ENCODE data around the gene RSPRY1. TPM values are rescaled to one million over a fixed set of nuclear protein-coding genes. Genes with fewer than 3 reads are reported as not detected.
"Not testable (repeated sequence)": the region's sequence is repeated elsewhere in the genome, so short reads cannot be mapped to it uniquely, and the experiment has no call there.

RSPRY1 gene
- total RNA-seq, 2 donors from 2014 or later: 37.2 to 38.6 TPM

DNA sequence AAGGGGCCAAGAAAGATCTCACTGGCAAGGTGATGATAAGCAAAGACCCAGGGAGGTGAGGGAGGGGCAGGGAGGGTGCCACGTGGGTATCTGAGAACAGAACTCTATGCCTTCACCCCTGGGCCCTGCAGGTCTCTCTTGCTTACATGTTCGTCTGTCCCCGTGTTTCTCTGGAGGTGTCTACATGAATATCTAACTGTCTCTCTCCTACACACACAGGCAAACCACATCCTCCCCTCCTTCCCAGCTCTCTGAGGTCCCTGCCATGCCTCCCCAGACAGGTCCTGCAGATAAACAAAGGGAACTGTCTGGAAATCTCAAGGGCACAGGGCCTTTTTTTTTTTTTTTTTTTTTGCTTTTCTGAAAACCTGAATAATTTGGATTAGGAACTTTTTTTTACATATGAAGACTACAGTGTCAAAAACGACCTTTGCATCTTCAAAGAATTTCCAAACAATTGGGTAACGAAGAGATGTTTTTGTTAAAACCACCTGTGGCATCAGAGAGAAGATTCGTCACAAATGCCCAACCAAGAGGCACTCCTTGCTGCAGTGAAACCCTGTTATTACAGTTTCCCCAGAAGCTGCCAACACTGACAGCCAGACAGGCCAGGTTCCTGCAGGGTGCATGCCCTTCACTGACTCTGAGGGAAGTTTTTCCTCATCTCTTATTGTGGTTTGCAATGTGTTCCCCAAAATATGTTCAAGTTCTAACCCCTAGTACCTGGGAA lies 80.6 kb downstream of the RSPRY1 start:
- peak; percentile 60 to 72 for ATAC-seq
- Mint-ChIP-seq H3K36me3 (no peaks in the 10 kb centered on the region), H3K27ac (peak overlapping the region; percentile 60 to 85), H3K9me3 (no peaks in the 10 kb centered on the region)
- no peak for DNase-seq (ENCODE audit: low spot score in 2 of 2)

DNA sequence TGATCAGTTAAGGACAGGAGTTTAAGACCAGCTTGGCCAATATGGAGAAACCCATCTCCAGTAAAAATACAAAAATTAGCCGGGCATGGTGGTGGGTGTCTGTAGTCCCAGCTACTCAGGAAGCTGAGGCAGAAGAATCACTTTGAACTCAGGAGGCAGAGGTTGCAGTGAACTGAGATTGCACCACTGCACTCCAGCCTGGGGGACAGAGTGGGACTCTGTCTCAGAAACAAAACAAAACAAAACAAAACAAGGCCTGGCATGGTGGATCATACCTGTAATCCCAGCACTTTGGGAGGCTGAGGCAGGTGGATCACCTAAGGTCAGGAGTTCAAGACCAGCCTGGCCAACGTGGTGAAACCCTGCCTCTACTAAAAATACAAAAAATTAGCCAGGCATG lies 81.2 kb downstream of the RSPRY1 start:
- not testable (repeated sequence) for ATAC-seq; H3K9me3 Mint-ChIP-seq; H3K36me3 Mint-ChIP-seq; DNase-seq (ENCODE audit: low spot score in 2 of 2)
- peak overlapping the region in 1 of 2 donors; percentile 60 for H3K27ac Mint-ChIP-seq

DNA sequence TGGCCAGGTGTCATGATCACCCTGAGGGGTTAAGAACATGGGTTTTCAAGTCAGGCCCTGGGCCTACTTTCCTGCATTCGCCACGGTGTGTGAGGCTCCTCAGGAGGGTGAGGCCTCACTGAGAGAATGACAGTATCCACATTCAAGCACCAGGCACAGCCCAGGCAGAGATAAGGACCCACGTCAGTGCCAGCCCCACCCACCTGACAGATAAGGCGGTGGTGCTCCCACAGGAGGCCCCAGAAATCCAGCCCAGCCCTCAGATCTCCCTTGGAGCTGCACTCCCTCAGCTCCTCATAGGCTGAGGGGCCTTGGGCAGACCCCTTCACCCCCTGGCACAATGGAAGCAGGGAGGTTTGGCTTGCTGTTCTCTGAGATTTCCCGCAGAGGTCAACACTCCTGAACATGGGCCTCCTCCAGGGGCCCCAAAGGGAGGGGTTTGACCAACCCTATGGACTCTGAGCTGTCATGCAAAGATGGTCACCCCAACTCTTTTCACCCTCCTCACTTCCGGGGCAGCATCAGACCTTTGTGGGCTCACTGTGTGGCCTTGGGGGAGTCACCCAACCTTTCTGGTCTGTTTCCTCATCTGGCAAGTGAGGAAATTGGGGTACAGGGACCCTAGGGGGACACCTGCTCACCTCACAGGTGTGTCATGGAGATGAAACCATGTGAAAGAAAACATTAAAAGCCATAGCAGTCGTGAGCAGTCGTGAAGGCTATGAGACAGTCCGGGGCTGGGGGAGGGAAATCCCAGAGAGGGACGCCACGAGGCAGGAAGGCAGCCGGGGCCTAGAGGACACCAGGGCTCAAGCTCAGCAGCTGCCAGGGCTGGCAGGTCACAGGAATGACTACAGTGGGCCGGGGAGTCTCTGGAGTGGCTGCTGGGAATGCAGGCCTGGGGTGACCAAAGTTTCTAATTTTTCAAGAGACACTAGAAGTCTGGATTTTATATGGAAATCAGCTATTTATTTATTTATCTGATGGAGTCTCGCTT lies 83.0 kb downstream of the RSPRY1 start:
- Mint-ChIP-seq H3K9me3 (no peaks in the 10 kb centered on the region), H3K36me3 (no peaks in the 10 kb centered on the region), H3K27ac (peak overlapping the region in 1 of 2 donors; percentile 71)
- ATAC-seq (peak in 1 of 2 donors; percentile 28), DNase-seq (ENCODE audit: low spot score in 2 of 2) (no peak)

GRCh38 chr16:57270221-57271062 lies 84.3 kb downstream of the RSPRY1 start:
- ATAC-seq (no peak), DNase-seq (ENCODE audit: low spot score in 2 of 2) (no peak)
- Mint-ChIP-seq H3K27ac (no peak overlapping the region), H3K9me3 (no peaks in the 10 kb centered on the region), H3K36me3 (no peaks in the 10 kb centered on the region)

DNA sequence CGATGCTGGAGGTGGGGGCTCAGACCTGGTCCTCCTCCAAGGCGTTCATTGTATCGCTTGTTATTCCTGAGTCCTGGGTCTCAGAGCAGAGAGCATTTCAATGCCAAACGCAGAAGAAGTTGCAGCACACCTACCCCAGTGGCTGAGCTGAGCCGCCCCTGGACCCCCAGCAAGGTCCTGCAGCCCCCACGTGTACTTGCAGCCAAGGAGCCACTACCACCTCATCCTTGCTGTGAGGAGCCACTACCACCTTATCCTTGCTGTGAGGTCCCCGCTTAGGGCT lies 84.9 kb downstream of the RSPRY1 start:
- Mint-ChIP-seq H3K36me3 (no peaks in the 10 kb centered on the region), H3K27ac (no peak overlapping the region), H3K9me3 (no peaks in the 10 kb centered on the region)
- ATAC-seq: no peak
- no peak for DNase-seq (ENCODE audit: low spot score in 2 of 2)

GRCh38 chr16:57271867-57272495 lies 85.9 kb downstream of the RSPRY1 start:
- H3K27ac Mint-ChIP-seq: peak overlapping the region; percentile 62 to 63
- no peak for ATAC-seq
- no peak for DNase-seq (ENCODE audit: low spot score in 2 of 2)
- H3K36me3 Mint-ChIP-seq: no peaks in the 10 kb centered on the region
- H3K9me3 Mint-ChIP-seq: no peaks in the 10 kb centered on the region

DNA sequence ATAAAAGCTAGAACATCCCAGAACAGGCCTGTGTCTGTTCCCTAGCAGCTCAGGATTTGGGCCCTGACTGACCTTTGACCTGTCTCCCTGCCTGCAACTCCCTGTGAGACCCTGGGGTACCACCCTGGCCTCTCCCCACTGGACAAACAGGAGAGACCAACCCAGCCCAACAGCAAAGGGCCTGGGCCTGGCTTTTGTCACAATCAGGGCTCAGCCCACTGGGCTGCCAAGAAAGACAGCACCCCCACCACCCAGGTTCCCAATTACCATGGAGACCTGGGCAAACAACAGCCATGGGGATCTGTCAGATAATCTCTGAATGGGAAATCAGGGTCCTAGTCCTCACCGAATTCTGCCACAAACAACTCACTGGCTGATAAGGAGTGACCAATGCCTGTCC lies 87.2 kb downstream of the RSPRY1 start:
- H3K9me3 Mint-ChIP-seq: no peaks in the 10 kb centered on the region
- no peak for ATAC-seq
- DNase-seq (ENCODE audit: low spot score in 2 of 2): no peak
- H3K27ac Mint-ChIP-seq: no peak overlapping the region
- no peaks in the 10 kb centered on the region for H3K36me3 Mint-ChIP-seq

GRCh38 chr16:57273826-57274225 lies 87.7 kb downstream of the RSPRY1 start:
- ATAC-seq: no peak
- H3K36me3 Mint-ChIP-seq: no peaks in the 10 kb centered on the region
- H3K27ac Mint-ChIP-seq: no peak overlapping the region
- H3K9me3 Mint-ChIP-seq: no peaks in the 10 kb centered on the region
- DNase-seq (ENCODE audit: low spot score in 2 of 2): no peak

GRCh38 chr16:57275946-57276345 lies 89.8 kb downstream of the RSPRY1 start:
- not testable (repeated sequence) for ATAC-seq, H3K36me3 Mint-ChIP-seq
- peak overlapping the region in 1 of 2 donors; percentile 13 for H3K27ac Mint-ChIP-seq

DNA sequence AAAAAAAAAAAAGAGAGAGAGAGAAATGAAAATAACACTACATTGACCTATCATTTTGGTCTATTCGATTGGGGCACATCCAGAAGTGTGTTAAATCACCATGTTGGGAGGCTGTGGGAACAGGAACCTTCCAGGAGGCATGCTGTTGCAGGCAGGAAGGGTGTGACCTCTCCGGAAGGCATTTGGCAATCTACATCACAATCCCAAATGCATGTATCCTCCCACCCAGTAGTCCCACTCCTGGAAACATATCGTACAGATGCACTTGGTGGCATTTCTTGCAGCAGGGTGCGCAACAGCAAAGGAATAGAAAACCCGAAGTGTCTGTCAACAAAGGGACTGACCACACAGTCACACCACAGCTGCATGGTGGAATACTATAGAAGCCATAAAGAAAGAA lies 90.5 kb downstream of the RSPRY1 start:
- no peak for ATAC-seq
- no peak for DNase-seq (ENCODE audit: low spot score in 2 of 2)
- Mint-ChIP-seq H3K36me3 (no peaks in the 10 kb centered on the region), H3K9me3 (no peaks in the 10 kb centered on the region), H3K27ac (peak overlapping the region in 1 of 2 donors; percentile 82)

More at GRCh38 chr16:57275946-57276345, 89.8 kb downstream of the RSPRY1 start:
- DNase-seq (ENCODE audit: low spot score in 2 of 2); H3K9me3 Mint-ChIP-seq: not testable (repeated sequence)

GRCh38 chr16:57277586-57277985 lies 91.5 kb downstream of the RSPRY1 start:
- no peaks in the 10 kb centered on the region for H3K36me3 Mint-ChIP-seq
- H3K27ac Mint-ChIP-seq: peak overlapping the region in 1 of 2 donors; percentile 82
- no peaks in the 10 kb centered on the region for H3K9me3 Mint-ChIP-seq
- peak; percentile 39 to 73 for DNase-seq (ENCODE audit: low spot score in 2 of 2)
- peak; percentile 92 to 99 for ATAC-seq

DNA sequence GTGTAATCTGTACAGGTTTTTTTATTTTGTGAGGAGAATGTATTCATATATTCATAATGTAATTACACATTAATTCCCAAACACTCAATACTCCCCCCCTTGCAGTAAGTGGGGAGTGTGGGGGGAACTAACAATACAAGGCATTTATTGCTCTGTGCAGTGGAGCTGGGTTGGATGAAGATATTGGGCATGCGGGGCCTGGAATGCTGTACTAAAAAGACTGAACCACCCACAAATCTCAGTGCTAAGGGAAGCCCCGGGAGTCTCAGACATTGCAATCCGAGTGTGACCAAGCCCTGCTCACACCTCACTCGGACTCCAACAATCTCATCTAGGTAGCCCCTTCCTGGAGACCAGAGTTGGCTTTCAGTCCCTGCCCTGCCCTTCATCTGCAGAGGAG lies 92.4 kb downstream of the RSPRY1 start:
- Mint-ChIP-seq H3K9me3 (no peaks in the 10 kb centered on the region), H3K36me3 (no peaks in the 10 kb centered on the region), H3K27ac (no peak overlapping the region)
- ATAC-seq (no peak), DNase-seq (ENCODE audit: low spot score in 2 of 2) (no peak)

- no peak for ATAC-seq
- no peak overlapping the region for H3K27ac Mint-ChIP-seq
These were observed 93.9 kb downstream of the RSPRY1 start for GRCh38 chr16:57279780-57280638.

DNA sequence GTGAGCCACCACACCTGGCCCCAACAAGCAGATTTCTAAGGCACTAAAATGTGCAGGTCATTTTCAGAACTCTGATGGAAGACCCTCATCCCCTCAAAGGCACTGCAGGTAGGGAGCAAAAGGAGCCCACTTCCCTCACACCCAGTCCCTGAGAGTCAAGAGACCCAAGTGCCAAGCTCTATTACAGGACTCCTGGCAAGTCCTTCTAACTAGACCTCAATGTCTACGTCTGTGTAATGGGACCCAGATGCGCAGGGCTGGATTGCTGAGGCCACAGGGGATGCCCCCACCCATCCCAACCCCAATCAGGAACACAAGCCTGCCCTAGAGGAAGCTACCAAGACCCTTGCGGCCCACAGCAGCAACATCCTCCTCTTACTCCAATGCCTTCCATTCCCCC lies 95.7 kb downstream of the RSPRY1 start:
- Mint-ChIP-seq H3K36me3 (no peaks in the 10 kb centered on the region), H3K9me3 (no peaks in the 10 kb centered on the region), H3K27ac (no peak overlapping the region)
- DNase-seq (ENCODE audit: low spot score in 2 of 2) (no peak), ATAC-seq (no peak)

More at GRCh38 chr16:57279780-57280638, 93.9 kb downstream of the RSPRY1 start:
- Mint-ChIP-seq H3K36me3 (no peaks in the 10 kb centered on the region), H3K9me3 (no peaks in the 10 kb centered on the region)
- DNase-seq (ENCODE audit: low spot score in 2 of 2): no peak

DNA sequence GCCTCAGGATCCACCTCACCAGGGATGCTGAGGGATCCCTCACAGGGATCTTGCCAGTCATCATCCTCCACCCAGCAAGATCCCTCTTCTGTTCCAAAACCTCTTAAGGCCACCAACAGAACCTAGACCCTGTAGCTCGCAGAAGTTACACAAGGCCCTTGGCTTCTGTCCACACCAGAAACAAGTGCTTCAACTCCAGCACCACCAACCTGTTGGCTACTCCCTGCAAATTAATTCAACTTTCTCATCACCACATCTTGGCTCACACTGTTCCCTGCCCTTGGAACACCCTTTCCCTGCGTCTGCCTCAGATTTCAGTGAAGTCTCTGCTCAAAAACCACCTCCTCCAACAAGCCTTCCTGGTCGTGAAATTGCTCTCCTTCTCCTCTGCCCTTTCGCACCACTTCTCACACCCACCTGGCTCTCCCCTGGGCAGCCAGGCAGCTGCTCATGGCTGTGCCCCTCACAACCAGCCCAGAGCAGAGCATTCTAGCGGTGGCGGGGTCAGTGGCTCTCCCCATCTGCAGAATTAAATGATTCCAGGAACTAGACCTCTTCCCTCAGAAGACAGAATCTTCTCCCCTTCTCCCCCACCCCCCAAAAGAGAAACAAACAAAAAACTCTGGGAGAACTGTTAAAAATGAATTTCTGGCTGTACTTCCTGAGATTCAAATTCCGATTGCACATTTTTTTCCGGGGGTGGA lies 96.5 kb downstream of the RSPRY1 start:
- Mint-ChIP-seq H3K27ac (no peak overlapping the region), H3K9me3 (no peaks in the 10 kb centered on the region), H3K36me3 (no peaks in the 10 kb centered on the region)
- ATAC-seq: no peak
- no peak for DNase-seq (ENCODE audit: low spot score in 2 of 2)
